K562 (cell line): ENCODE data around the gene EPB41L2.

Experiments
- EHMT2 ChIP-seq: fragments of 450-650 bp; IDR thresholded peaks from 2 replicates; pipeline ENCODE4 v1.6.1; 2018; ENCODE audit warnings: antibody characterized with exemption
- POLR2A ChIP-seq: fragments of 450-650 bp; conservative IDR thresholded peaks from 2 replicates; pipeline ENCODE4 v1.6.1; 2016
- POLR2AphosphoS5 ChIP-seq: IDR thresholded peaks from 2 replicates; pipeline ENCODE4 v1.6.1; 2011; ENCODE audit warnings: mild to moderate bottlenecking, low read depth, low read length, moderate library complexity; ENCODE audit not compliant: control insufficient read depth, insufficient read depth
- SIN3A ChIP-seq, 2 experiments: fragments of 150-350 bp in 1 of 2; IDR thresholded peaks; 2 replicates each; pipeline ENCODE4 v1.6.1; 2011 to 2016; ENCODE audit warnings: borderline replicate concordance in 2 of 2, low read depth in 2 of 2, low read length in 2 of 2, mild to moderate bottlenecking in 2 of 2, moderate library complexity in 2 of 2; ENCODE audit not compliant: control insufficient read depth in 1 of 2
- YY1 ChIP-seq, 3 experiments: IDR thresholded peaks; 2 replicates each; pipeline ENCODE4 v1.6.1; 2011; ENCODE audit warnings: low read length in 2 of 3, mild to moderate bottlenecking in 2 of 3, moderate library complexity in 2 of 3, borderline replicate concordance in 1 of 3, control low read depth in 1 of 3, low read depth in 1 of 3; ENCODE audit not compliant: insufficient read depth in 3 of 3, insufficient replicate concordance in 2 of 3, control insufficient read depth in 1 of 3, insufficient read length in 1 of 3; ENCODE audit errors: extremely low read depth in 1 of 3
- TF ChIP-seq, protein P1 (sequence below), 3 experiments: IDR thresholded peaks in 2 of 3; conservative IDR thresholded peaks in 1 of 3; 2 replicates each; pipeline ENCODE4 v1.5.1; 2011 to 2012; ENCODE audit warnings: low read length in 3 of 3, mild to moderate bottlenecking in 3 of 3, control low read depth in 2 of 3, improper control_type of control experiment in 1 of 3, inconsistent platforms in 1 of 3, low read depth in 1 of 3, mixed read lengths in 1 of 3, moderate library complexity in 1 of 3; ENCODE audit not compliant: insufficient read depth in 2 of 3
- TF ChIP-seq, protein P2 (sequence below): fragments of 450-650 bp; IDR thresholded peaks from 2 replicates; pipeline ENCODE4 v1.6.1; 2016
- TF ChIP-seq, protein P3 (sequence below), 3 experiments: fragments of 200-800 bp in 1 of 3; sonication (Bioruptor generic) in 1 of 3; sonication (generic) in 1 of 3; formaldehyde crosslinking in 1 of 3; IDR thresholded peaks; 2 replicates each; pipeline versions ENCODE4 v1.6.1 to v1.8.0; 2016 to 2022; ENCODE audit warnings: mild to moderate bottlenecking in 2 of 3, missing compliant biosample characterization in 2 of 3, missing genetic modification characterization in 2 of 3, missing genetic modification reagents in 1 of 3

- TF ChIP-seq, protein P1, sequence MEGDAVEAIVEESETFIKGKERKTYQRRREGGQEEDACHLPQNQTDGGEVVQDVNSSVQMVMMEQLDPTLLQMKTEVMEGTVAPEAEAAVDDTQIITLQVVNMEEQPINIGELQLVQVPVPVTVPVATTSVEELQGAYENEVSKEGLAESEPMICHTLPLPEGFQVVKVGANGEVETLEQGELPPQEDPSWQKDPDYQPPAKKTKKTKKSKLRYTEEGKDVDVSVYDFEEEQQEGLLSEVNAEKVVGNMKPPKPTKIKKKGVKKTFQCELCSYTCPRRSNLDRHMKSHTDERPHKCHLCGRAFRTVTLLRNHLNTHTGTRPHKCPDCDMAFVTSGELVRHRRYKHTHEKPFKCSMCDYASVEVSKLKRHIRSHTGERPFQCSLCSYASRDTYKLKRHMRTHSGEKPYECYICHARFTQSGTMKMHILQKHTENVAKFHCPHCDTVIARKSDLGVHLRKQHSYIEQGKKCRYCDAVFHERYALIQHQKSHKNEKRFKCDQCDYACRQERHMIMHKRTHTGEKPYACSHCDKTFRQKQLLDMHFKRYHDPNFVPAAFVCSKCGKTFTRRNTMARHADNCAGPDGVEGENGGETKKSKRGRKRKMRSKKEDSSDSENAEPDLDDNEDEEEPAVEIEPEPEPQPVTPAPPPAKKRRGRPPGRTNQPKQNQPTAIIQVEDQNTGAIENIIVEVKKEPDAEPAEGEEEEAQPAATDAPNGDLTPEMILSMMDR (IDR thresholded peaks at IDR 0.05 in 2 of 3, conservative IDR thresholded peaks at IDR 0.05 in 1 of 3; ENCODE audit: insufficient read depth in 2 of 3, low read depth in 1 of 3, low read length in 3 of 3) = no peak
- TF ChIP-seq YY1 (IDR thresholded peaks at IDR 0.05; ENCODE audit: borderline replicate concordance in 1 of 3, control insufficient read depth in 1 of 3, extremely low read depth in 1 of 3, insufficient read depth in 3 of 3, insufficient read length in 1 of 3, insufficient replicate concordance in 2 of 3, low read depth in 1 of 3, low read length in 2 of 3) = no peak
- TF ChIP-seq POLR2A = no peak
- no peak for TF ChIP-seq SIN3A (IDR thresholded peaks at IDR 0.05; ENCODE audit: borderline replicate concordance in 2 of 2, control insufficient read depth in 1 of 2, low read depth in 2 of 2, low read length in 2 of 2)
- TF ChIP-seq POLR2AphosphoS5 = no peak
- TF ChIP-seq, protein P2, sequence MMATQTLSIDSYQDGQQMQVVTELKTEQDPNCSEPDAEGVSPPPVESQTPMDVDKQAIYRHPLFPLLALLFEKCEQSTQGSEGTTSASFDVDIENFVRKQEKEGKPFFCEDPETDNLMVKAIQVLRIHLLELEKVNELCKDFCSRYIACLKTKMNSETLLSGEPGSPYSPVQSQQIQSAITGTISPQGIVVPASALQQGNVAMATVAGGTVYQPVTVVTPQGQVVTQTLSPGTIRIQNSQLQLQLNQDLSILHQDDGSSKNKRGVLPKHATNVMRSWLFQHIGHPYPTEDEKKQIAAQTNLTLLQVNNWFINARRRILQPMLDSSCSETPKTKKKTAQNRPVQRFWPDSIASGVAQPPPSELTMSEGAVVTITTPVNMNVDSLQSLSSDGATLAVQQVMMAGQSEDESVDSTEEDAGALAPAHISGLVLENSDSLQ = no peak
- TF ChIP-seq, protein P3, sequence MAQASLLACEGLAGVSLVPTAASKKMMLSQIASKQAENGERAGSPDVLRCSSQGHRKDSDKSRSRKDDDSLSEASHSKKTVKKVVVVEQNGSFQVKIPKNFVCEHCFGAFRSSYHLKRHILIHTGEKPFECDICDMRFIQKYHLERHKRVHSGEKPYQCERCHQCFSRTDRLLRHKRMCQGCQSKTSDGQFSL (CRISPR knock-in tag; IDR thresholded peaks at IDR 0.05) = no peak
- TF ChIP-seq, protein P3 (tag; IDR thresholded peaks at IDR 0.05) = no peak
- no peak for TF ChIP-seq EHMT2
Observed at GRCh38 chr6:131048459-131048858, 14.6 kb downstream of the EPB41L2 start.
